ENCODE measurements around the gene RCL1.

RCL1 gene

GRCh38 chr9:4840018-4840417 lies 47.3 kb downstream of the RCL1 start:
- no peak for DNase-seq (ENCODE audit: low read depth in 3 of 3, low spot score in 1 of 3)

GRCh38 chr9:4842213-4842612 lies 49.5 kb downstream of the RCL1 start:
- no peak for DNase-seq (ENCODE audit: low read depth in 3 of 3, low spot score in 1 of 3)

- no peak for DNase-seq (ENCODE audit: low read depth in 3 of 3, low spot score in 1 of 3)
Measured at GRCh38 chr9:4842734-4843133, 50.0 kb downstream of the RCL1 start.

- DNase-seq (ENCODE audit: low read depth in 3 of 3, low spot score in 1 of 3), result no peak
Measured at GRCh38 chr9:4844056-4844838, 51.5 kb downstream of the RCL1 start.

GRCh38 chr9:4849369-4849768 lies 56.6 kb downstream of the RCL1 start:
- no peak for DNase-seq (ENCODE audit: low read depth in 3 of 3, low spot score in 1 of 3)

- DNase-seq (ENCODE audit: low read depth in 3 of 3, low spot score in 1 of 3), result no peak
Measured at GRCh38 chr9:4850603-4851310, 58.0 kb downstream of the RCL1 start.

- no peak for DNase-seq (ENCODE audit: low read depth in 3 of 3, low spot score in 1 of 3)
Measured at GRCh38 chr9:4852419-4852818, 59.7 kb downstream of the RCL1 start.

- no peak for DNase-seq (ENCODE audit: low read depth in 3 of 3, low spot score in 1 of 3)
Measured at GRCh38 chr9:4854265-4854590, 61.5 kb downstream of the RCL1 start.

GRCh38 chr9:4855841-4856240 lies 63.1 kb downstream of the RCL1 start:
- no peak for DNase-seq (ENCODE audit: low read depth in 3 of 3, low spot score in 1 of 3)

GRCh38 chr9:4857163-4857810 lies 64.5 kb downstream of the RCL1 start:
- no peak for DNase-seq (ENCODE audit: low read depth in 3 of 3, low spot score in 1 of 3)

GRCh38 chr9:4859035-4859434 lies 66.3 kb downstream of the RCL1 start:
- no peak for DNase-seq (ENCODE audit: low read depth in 3 of 3, low spot score in 1 of 3)

GRCh38 chr9:4860383-4860782 lies 67.6 kb downstream of the RCL1 start:
- no peak for DNase-seq (ENCODE audit: low read depth in 3 of 3, low spot score in 1 of 3)

- DNase-seq (ENCODE audit: low read depth in 3 of 3, low spot score in 1 of 3), result no peak
Measured at GRCh38 chr9:4861145-4861544, 68.4 kb downstream of the RCL1 start.

- DNase-seq (ENCODE audit: low read depth in 3 of 3, low spot score in 1 of 3), result no peak
Measured at GRCh38 chr9:4861736-4862451, 69.2 kb downstream of the RCL1 start.

- no peak for DNase-seq (ENCODE audit: low read depth in 3 of 3, low spot score in 1 of 3)
Measured at GRCh38 chr9:4862506-4863250, 69.9 kb downstream of the RCL1 start.

- DNase-seq (ENCODE audit: low read depth in 3 of 3, low spot score in 1 of 3), result no peak
Measured at GRCh38 chr9:4864234-4864661, 71.5 kb downstream of the RCL1 start.

GRCh38 chr9:4864698-4865097 lies 72.0 kb downstream of the RCL1 start:
- DNase-seq (ENCODE audit: low read depth in 3 of 3, low spot score in 1 of 3), result no peak

GRCh38 chr9:4865681-4866080 lies 72.9 kb downstream of the RCL1 start:
- no peak for DNase-seq (ENCODE audit: low read depth in 3 of 3, low spot score in 1 of 3)

- no peak for DNase-seq (ENCODE audit: low read depth in 3 of 3, low spot score in 1 of 3)
Measured at GRCh38 chr9:4866239-4866969, 73.7 kb downstream of the RCL1 start.

GRCh38 chr9:4873066-4873465 lies 80.3 kb downstream of the RCL1 start:
- no peak for DNase-seq (ENCODE audit: low read depth in 3 of 3, low spot score in 1 of 3)

Measured in stimulated activated CD4-positive, alpha-beta T cell treated with anti-CD3 and anti-CD28 coated beads, TNF-alpha, amount 100 ng/mL, for 1 hour (primary cell).